NCI-H128 (cell line): ENCODE results near the gene MAPKAPK5.
"Not testable (repeated sequence)": the region's sequence is repeated elsewhere in the genome, so short reads cannot be mapped to it uniquely, and the experiment has no call there.

Experiments used
- DNase-seq: peaks from one replicate; lab custom pipeline; 2025; ENCODE audit not compliant: unreplicated experiment; lab: John Stamatoyannopoulos, UW

The MAPKAPK5 gene

GRCh38 chr12:111873113-111873512 is 31.1 kb downstream of the MAPKAPK5 start:
- no peak for DNase-seq

- no peak for DNase-seq
Observed at GRCh38 chr12:111881716-111882115, 39.7 kb downstream of the MAPKAPK5 start.

GRCh38 chr12:111886662-111887545 is 44.9 kb downstream of the MAPKAPK5 start:
- no peak for DNase-seq

- no peak for DNase-seq
Observed at GRCh38 chr12:111887926-111888745, 46.1 kb downstream of the MAPKAPK5 start.

GRCh38 chr12:111893287-111893686 is 51.3 kb downstream of the MAPKAPK5 start:
- DNase-seq: no peak

GRCh38 chr12:111894556-111894955 is 52.5 kb downstream of the MAPKAPK5 start:
- DNase-seq: no peak

- no peak for DNase-seq
Observed at GRCh38 chr12:111901182-111901581, 59.2 kb downstream of the MAPKAPK5 start.

GRCh38 chr12:111904446-111904975 is 62.5 kb downstream of the MAPKAPK5 start:
- no peak for DNase-seq

GRCh38 chr12:111905502-111905901 is 63.5 kb downstream of the MAPKAPK5 start:
- DNase-seq: no peak

- DNase-seq: no peak
Observed at GRCh38 chr12:111907740-111908139, 65.7 kb downstream of the MAPKAPK5 start.

GRCh38 chr12:111925171-111925570 is 83.1 kb downstream of the MAPKAPK5 start:
- no peak for DNase-seq

GRCh38 chr12:111926631-111927030 is 84.6 kb downstream of the MAPKAPK5 start:
- no peak for DNase-seq

GRCh38 chr12:111927346-111927745 is 85.3 kb downstream of the MAPKAPK5 start:
- DNase-seq: no peak

- DNase-seq: no peak
Observed at GRCh38 chr12:111932241-111932640, 90.2 kb downstream of the MAPKAPK5 start.

GRCh38 chr12:111936869-111937268 is 94.8 kb downstream of the MAPKAPK5 start:
- no peak for DNase-seq

- no peak for DNase-seq
Observed at GRCh38 chr12:111937429-111937828, 95.4 kb downstream of the MAPKAPK5 start.

GRCh38 chr12:111942557-111942956 is 100.5 kb downstream of the MAPKAPK5 start:
- no peak for DNase-seq

GRCh38 chr12:111943929-111944328 is 101.9 kb downstream of the MAPKAPK5 start:
- DNase-seq: no peak

GRCh38 chr12:111950961-111951676 is 109.1 kb downstream of the MAPKAPK5 start:
- DNase-seq: not testable (repeated sequence)
